ENCODE measurements around the gene HSPA1B. TPM values are rescaled to one million over a fixed set of nuclear protein-coding genes. Genes with fewer than 3 reads are reported as not detected.
A peak's percentile ranks its signal among the peaks of the same experiment; 100 is the strongest.

HSPA1B gene
- total and polyA plus RNA-seq, 2 experiments from 2014 or later, result 111 to 172 TPM

- WGBS (ENCODE audit: low lambda C conversion rate, missing lambda C conversion rate), result 6% methylated on average over 7 of the region's 7 CpGs
- H3K9me3 ChIP-seq (ENCODE audit: low read depth), result no peaks in the 10 kb centered on the region
- H2AFZ ChIP-seq, result peak overlapping the region; percentile 57
- peak overlapping the region; percentile 93 for H3K27ac ChIP-seq
- no peaks in the 10 kb centered on the region for H3K27me3 ChIP-seq
- peaks cover 11% of the 10 kb centered on the region for H3K4me1 ChIP-seq (ENCODE audit: insufficient read depth)
- peak overlapping the region; percentile 96 for H3K4me2 ChIP-seq
- no peaks in the 10 kb centered on the region for H4K20me1 ChIP-seq (ENCODE audit: insufficient read depth, poor library complexity, severe bottlenecking)
- no peaks in the 10 kb centered on the region for H3K36me3 ChIP-seq (replicated peaks; ENCODE audit: insufficient read depth, low read depth)
- DNase-seq (ENCODE audit: low spot score), result peak; percentile 42
- TF ChIP-seq EZH2phosphoT487 (IDR thresholded peaks at IDR 0.05; ENCODE audit: low read depth, severe bottlenecking, unreplicated experiment) (no peak), EZH2 (IDR thresholded peaks at IDR 0.05; ENCODE audit: borderline replicate concordance) (no peak), CTCF (IDR thresholded peaks at IDR 0.05; ENCODE audit: poor library complexity) (no peak)
- H3K4me3 ChIP-seq, result peak overlapping the region; percentile 80
- no peaks in the 10 kb centered on the region for H3K9me2 ChIP-seq (replicated peaks; ENCODE audit: insufficient read depth)
- H3K79me2 ChIP-seq, result peaks cover 34% of the 10 kb centered on the region
Measured at GRCh38 chr6:31794294-31794865, 33.2 kb upstream of the HSPA1B start.

DNA sequence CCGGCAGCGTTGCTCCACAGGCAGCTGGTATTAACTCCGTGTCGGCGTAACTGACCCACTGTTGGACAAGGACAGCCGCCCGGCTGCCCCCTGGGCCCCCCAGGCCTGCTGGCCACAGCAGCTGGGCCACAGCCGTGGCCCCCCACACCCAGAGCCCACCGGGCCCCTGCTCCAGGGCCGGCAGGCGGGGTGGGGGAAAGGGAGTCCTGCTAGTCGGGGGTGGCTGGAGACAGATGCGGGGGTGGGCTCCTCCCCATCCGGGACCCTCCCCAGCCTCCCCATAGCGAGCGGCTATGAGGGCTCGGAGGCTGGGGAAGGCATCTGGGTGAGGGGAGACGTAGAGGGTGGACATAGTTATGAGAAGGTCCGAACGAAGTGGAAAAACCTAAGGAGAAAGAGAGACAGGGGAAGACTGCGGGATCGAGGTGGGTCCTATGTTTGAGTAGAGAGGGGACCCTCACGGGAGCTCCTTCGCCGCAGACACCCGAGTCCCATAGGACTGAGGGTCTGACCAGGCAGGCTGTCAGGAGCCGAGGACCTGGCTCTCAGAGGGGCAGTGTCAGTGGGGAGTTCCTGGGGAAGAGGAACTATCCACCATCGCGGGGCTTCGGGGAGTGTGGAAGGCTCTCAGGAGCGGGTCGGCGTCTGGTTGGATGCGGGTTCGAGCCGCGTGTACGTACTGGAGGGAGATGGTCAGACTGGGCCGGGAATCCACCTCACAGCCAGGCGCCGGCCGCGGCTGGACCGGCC lies 32.5 kb upstream of the HSPA1B start:
- Histone ChIP-seq H3K79me2 (peaks cover 33% of the 10 kb centered on the region), H3K4me3 (peak overlapping the region; percentile 80), H2AFZ (peak overlapping the region; percentile 57), H3K27ac (peak overlapping the region; percentile 93), H3K27me3 (no peaks in the 10 kb centered on the region), H4K20me1 (ENCODE audit: insufficient read depth, poor library complexity, severe bottlenecking) (no peaks in the 10 kb centered on the region), H3K9me3 (ENCODE audit: low read depth) (no peaks in the 10 kb centered on the region), H3K36me3 (replicated peaks; ENCODE audit: insufficient read depth, low read depth) (no peaks in the 10 kb centered on the region), H3K4me1 (ENCODE audit: insufficient read depth) (peaks cover 11% of the 10 kb centered on the region), H3K4me2 (peak overlapping the region; percentile 96), H3K9me2 (replicated peaks; ENCODE audit: insufficient read depth) (no peaks in the 10 kb centered on the region)
- WGBS (ENCODE audit: low lambda C conversion rate, missing lambda C conversion rate), result under 1% methylated on average over 37 of the region's 44 CpGs
- TF ChIP-seq CTCF (IDR thresholded peaks at IDR 0.05; ENCODE audit: poor library complexity), result no peak
- DNase-seq (ENCODE audit: low spot score), result no peak

GRCh38 chr6:31795616-31796298 lies 31.8 kb upstream of the HSPA1B start, which contains the start of gene VARS1:
Gene VARS1, minus strand, starts transcription at chr6:31795752. Its CDS starts 535 bp downstream, at chr6:31795217.
- TF ChIP-seq CTCF (IDR thresholded peaks at IDR 0.05; ENCODE audit: poor library complexity) (peak; percentile 75), EZH2 (IDR thresholded peaks at IDR 0.05; ENCODE audit: borderline replicate concordance) (no peak)
- Histone ChIP-seq H3K27me3 (no peaks in the 10 kb centered on the region), H4K20me1 (ENCODE audit: insufficient read depth, poor library complexity, severe bottlenecking) (no peaks in the 10 kb centered on the region), H3K9me2 (replicated peaks; ENCODE audit: insufficient read depth) (no peaks in the 10 kb centered on the region), H3K36me3 (replicated peaks; ENCODE audit: insufficient read depth, low read depth) (no peaks in the 10 kb centered on the region), H3K4me3 (peak within 1 kb of the TSS; percentile 80), H2AFZ (peak within 1 kb of the TSS; percentile 57), H3K9me3 (ENCODE audit: low read depth) (no peaks in the 10 kb centered on the region), H3K4me1 (ENCODE audit: insufficient read depth) (peaks cover 11% of the 10 kb centered on the region), H3K4me2 (peak within 1 kb of the TSS; percentile 96), H3K27ac (peak within 1 kb of the TSS; percentile 93), H3K79me2 (peaks cover 31% of the 10 kb centered on the region)
- DNase-seq (ENCODE audit: low spot score), result peak; percentile 96
- WGBS (ENCODE audit: low lambda C conversion rate, missing lambda C conversion rate), result 4% methylated on average over 62 of the region's 75 CpGs

Data from hepatocyte (in vitro differentiated cells).